DMS153 treated with DMSO at 0.1 percent for 48 hours (cell line): Measurements from ENCODE around the gene STX3.

Experiments
- DNase-seq: peaks from one replicate; lab custom pipeline; 2025; ENCODE audit not compliant: unreplicated experiment; lab: John Stamatoyannopoulos, UW

STX3 gene

GRCh38 chr11:59754859-59755700 is at the start of gene STX3:
STX3 (plus strand) TSS chr11:59755376; CDS start chr11:59755606, 230 bp downstream.
- DNase-seq: peak; percentile 42

- no peak for DNase-seq
These were observed 48.5 kb upstream of the STX3 start for GRCh38 chr11:59706518-59707285.

- DNase-seq: no peak
These were observed 47.8 kb upstream of the STX3 start for GRCh38 chr11:59707371-59707770.

GRCh38 chr11:59708537-59708936 is 46.6 kb upstream of the STX3 start:
- no peak for DNase-seq

GRCh38 chr11:59710136-59710847 is 44.9 kb upstream of the STX3 start:
- no peak for DNase-seq

GRCh38 chr11:59713745-59714144 is 41.4 kb upstream of the STX3 start, which contains the start of gene OR10V1:
OR10V1 (minus strand) TSS chr11:59713845; CDS start chr11:59713845, 0 bp downstream.
- no peak for DNase-seq

- no peak for DNase-seq
These were observed 39.1 kb upstream of the STX3 start for GRCh38 chr11:59716051-59716450.

- DNase-seq: no peak
These were observed 35.6 kb upstream of the STX3 start for GRCh38 chr11:59719556-59719955.

GRCh38 chr11:59724066-59724465 is 31.1 kb upstream of the STX3 start:
- DNase-seq: no peak

- DNase-seq: no peak
These were observed 27.8 kb upstream of the STX3 start for GRCh38 chr11:59727426-59727825.

GRCh38 chr11:59728154-59728553 is 27.0 kb upstream of the STX3 start:
- no peak for DNase-seq

GRCh38 chr11:59728913-59729312 is 26.3 kb upstream of the STX3 start:
- no peak for DNase-seq

GRCh38 chr11:59729834-59730233 is 25.3 kb upstream of the STX3 start:
- DNase-seq: no peak

- DNase-seq: no peak
These were observed 24.1 kb upstream of the STX3 start for GRCh38 chr11:59730896-59731565.

- DNase-seq: no peak
These were observed 9.1 kb upstream of the STX3 start for GRCh38 chr11:59746111-59746510.

- DNase-seq: peak; percentile 77
These were observed 1.3 kb upstream of the STX3 start for GRCh38 chr11:59753650-59754493.

- no peak for DNase-seq
These were observed 700 bp upstream of the STX3 start for GRCh38 chr11:59754494-59754858.

GRCh38 chr11:59755701-59756557 is 753 bp downstream of the STX3 start:
- no peak for DNase-seq

- no peak for DNase-seq
These were observed 1.3 kb downstream of the STX3 start for GRCh38 chr11:59756558-59756840.
